ENCODE results near the gene SPTBN5.
A peak's percentile ranks its signal among the peaks of the same experiment; 100 is the strongest.

SPTBN5 gene

DNA sequence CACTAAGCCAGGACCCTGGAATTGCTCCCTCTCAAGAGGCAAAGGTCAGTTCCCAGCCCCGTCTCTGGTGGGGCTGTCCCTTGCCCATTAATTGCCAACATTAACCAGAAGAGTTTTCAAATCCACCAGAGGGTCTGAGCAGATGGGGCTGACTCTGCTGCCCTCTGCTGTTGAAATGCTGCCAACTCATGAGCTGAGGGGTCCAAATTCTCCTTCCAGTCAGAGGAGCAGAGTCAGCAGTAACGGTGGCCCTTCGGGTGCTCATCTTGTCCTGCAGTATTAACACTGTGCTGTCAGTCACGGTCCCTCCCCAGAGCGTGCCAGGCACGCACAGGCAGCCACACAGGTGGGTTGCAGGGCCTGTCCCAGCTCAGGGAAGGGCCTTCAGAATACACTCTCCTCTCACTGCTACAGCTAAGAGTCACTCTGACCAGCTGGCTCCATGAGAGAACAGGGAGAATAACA is 10.7 kb upstream of the SPTBN5 start:
- DNase-seq (ENCODE audit: low read depth in 1 of 2, low spot score in 1 of 2), result peak; percentile 45 to 60

DNA sequence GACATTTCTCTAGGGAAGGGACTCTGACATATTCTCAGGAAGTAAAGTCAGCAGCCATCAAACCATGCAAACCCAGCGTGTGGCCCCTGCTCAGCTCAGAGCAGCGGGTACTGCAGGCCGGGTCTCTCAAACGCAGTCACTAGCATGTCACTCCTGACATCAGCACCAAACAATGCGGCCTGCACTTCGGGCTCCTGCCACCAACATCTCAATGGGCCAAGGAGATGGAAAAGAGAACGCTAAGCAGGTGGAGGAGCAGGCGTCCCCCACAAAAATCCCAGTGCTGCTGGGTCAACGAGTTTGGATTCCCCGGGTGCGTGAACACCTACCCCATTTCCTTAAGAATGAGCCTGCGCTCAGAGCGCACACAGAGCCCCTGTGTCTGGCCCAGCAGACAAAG is 9.9 kb upstream of the SPTBN5 start:
- DNase-seq (ENCODE audit: low read depth in 1 of 2, low spot score in 1 of 2), result no peak

DNA sequence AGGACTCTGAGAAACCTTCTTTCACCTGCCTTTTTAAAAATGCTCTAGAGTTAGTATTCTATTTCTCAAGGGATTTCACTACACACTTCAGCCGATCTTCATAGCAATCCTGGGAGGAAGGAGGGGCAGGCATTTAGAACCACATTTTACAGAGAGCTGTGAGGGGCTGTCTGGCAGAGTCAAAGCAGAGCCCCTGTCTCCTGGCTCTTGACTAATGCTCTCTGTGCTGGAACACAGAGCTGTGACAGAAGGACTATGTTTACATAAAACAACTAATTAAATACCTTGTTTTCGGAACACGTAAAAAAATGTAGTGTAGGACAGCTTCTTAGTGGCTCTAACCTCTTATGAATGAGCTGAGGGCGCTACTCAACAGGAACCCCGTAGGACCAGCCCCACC is 7.6 kb upstream of the SPTBN5 start:
- DNase-seq (ENCODE audit: low read depth in 1 of 2, low spot score in 1 of 2), result no peak

DNA sequence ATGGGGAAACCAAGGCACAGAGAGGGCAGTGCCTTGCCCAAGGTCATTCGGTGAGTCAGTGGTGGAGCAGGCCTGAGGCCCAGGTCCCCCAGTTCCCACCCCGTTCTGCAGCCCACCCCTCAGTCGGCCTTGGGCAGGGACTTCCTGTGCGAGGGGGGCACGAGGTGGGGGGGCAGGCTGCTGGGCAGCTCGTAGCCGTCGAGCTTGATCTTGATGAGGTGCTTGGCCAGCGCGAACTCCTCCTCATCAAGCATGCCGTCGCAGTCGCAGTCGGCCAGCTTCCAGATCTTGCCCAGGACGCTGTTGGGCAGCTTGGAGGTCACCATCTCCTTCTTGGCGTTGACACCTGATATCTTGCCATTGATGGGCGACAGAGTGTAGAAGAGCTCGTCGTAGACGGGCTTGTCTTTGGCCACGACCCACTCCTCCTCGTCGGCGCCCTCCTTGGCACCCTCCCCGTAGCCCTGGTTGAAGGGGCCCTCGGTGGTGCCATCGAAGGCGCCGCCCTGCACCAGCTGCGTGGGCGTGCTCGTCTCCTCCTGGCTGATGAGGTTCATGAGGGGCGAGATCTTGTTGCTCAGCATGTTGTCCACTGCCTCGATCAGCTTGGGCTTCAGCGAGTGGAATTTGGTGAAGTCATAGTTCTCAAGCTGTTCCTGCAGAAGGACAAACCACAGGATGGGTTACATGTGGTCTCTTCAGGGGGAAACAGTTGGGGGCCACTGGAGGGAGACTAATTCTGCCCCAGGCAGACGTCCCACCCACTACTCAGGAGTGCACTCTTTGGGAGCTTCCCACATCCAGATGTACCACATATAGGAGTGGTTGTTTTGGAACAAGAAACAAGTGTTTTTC is 6.9 kb upstream of the SPTBN5 start:
- DNase-seq (ENCODE audit: low read depth in 1 of 2, low spot score in 1 of 2), result no peak

DNA sequence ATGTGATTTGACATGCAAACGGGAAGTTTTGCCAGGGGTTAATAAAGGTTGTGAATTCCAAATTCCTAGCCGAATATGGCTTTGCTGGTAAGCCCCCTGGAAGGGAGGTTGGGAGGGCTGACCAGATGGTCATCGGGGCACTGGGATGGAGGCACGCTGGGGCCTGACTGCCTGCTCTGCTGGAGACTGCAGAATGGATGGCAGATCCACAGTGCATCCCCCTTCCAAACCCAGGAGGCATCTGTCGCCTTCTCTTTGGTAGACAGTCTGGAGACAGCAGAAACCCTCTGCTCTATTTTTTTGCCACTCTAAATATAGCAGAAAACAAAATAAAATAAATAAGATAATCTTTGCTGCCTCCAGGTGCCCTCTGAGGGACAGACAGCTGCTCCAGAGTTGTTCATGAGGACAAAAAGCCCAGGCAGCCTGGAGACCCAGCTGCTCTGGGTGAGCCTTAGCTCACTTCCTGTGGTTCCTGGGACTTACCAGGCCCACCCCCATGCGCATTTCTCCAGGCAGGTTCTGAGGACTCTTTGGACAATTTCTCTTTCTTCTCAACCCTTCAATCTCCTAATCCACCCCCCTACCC is 6.1 kb upstream of the SPTBN5 start:
- DNase-seq (ENCODE audit: low read depth in 1 of 2, low spot score in 1 of 2), result no peak

DNA sequence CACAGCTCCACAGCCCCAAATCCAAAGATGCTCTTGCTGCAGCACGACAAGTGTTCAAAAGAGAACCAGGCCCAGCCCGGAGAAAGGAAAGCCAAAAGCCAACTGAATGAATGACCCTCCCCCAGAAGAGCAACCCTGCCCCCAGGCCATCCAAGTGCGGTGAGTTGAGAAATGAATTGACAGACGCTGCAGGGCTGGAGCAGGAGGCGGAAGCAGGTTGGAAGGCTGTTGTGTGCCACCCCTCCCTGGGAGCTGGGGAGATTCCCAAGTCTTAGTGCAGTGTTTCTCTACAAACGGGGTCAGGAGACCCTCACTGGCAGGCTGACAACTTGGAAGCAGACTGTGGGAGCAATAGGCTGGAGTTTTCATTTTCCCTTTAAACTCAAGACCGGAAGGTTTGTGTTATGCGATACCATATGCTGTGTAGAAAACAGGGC is 3.5 kb upstream of the SPTBN5 start:
- DNase-seq (ENCODE audit: low read depth in 1 of 2, low spot score in 1 of 2), result no peak

DNA sequence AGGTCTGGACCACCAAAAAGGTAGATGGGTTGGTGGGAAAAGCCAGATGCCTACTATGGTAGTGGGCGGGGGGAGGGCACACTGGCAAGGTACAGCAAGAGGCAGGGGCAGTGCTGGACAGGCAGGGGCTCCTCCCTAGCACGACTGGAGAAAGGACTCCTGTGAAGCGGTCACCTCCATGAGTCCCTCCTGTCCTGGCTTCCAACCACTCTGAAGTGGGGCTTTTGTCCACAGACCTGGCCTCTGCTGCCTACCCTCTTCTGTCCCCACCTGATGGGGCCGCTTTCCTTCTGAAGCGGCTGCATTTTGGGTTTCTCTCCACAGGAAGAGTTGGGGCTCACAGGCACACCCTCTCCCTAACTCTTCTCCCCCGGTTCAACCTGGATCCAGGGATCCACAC is 2.7 kb upstream of the SPTBN5 start:
- DNase-seq (ENCODE audit: low read depth in 1 of 2, low spot score in 1 of 2), result no peak

DNA sequence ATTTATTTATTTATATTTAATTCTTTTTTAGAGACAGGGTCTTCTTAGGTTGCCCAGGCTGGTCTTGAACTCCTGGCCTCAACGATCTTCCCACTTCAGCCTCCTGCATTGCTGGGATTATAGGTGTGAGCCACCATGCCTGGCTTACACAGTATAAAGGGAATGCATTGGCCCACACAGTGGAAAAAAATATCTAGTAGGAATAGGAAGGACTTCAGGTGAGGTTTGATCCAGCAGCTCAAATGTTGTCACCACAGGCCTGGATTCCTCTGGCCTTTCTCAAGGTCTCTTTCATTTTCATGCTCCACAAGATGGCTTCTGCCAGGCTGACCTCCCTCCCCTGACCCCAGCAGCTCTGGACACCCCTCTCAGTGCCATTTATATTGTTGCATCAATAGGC is 2.1 kb upstream of the SPTBN5 start:
- DNase-seq (ENCODE audit: low read depth in 1 of 2, low spot score in 1 of 2), result no peak

DNA sequence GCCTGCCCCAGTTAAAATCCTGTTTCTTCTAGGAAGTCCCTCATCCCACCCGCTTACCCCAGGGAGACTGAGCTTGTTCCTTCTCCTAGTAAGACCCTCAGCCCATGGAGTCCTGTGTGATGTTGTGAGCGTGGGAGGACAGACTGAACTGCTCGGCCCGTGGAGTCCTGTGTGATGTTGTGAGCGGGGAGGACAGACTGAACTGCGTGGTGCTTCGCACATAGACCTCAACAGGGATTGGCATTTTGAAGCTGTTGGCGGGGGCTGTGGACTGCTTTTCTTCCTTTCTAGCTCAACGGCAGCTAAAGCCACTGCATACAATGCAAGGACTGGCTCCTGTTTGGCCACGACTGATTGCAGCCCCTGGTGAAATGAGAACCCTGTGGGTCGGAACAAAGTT is 1.6 kb upstream of the SPTBN5 start:
- no peak for DNase-seq (ENCODE audit: low read depth in 1 of 2, low spot score in 1 of 2)

DNA sequence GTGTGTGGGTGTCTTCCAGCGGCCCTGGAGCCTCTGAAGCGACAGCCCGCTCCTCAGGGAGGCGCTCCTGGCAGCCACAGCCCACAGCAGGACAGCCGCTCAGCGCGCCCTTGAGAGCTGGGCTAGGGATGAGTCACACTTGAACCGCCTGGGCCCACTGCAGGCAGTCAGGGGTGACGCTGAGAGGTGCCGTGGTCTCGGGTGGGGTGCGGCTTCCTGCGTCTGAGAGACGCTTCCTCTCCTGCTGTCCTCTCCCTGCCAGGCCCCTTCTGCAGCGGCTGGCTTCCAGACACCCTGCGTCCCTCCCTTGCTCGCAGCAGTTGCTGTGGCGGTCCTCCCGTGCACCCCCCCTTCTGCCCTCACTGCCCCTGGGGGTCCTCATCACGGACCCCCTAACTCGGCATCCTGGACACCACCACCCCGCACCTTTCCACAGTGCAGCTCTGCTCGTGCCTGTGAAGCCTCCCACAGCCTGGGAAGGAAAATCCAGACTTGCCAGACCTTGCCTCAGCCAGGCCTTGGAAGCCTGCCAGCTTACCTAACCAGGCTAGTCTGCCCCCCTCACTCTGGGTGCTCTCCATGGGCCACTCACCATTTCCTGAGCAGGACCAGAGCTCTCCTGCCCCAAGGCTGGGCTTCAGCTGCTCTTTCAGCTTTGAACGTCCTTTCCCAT is 1.1 kb upstream of the SPTBN5 start:
- peak; percentile 28 to 60 for DNase-seq (ENCODE audit: low read depth in 1 of 2, low spot score in 1 of 2)

DNA sequence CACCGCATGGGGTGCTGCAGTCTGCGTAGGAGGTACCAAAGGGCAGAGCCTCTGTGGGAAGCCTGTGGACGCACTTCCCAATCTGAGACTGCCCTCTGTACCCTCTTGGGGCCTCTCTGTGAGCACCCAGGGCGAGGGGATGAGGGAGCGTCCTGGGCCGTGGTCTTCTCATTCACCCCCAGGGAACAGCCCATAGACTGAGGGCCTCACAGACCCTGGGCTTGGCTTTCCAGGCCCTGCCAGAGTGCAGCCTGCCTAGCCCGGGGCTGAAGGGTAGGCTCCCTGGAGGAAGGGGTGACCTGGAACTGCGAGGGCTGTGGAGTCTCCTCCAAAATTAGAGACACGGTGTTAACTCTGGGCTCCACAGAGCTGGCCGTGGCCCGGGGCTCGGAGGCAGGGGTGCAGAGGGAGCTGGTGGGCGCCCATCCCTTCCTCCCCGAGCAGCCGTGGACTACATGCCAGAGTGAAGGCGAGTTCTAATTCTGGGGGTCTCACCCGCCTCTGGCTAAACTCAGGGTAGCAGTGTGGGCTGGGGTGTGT is 468 bp upstream of the SPTBN5 start:
- no peak for DNase-seq (ENCODE audit: low read depth in 1 of 2, low spot score in 1 of 2)

DNA sequence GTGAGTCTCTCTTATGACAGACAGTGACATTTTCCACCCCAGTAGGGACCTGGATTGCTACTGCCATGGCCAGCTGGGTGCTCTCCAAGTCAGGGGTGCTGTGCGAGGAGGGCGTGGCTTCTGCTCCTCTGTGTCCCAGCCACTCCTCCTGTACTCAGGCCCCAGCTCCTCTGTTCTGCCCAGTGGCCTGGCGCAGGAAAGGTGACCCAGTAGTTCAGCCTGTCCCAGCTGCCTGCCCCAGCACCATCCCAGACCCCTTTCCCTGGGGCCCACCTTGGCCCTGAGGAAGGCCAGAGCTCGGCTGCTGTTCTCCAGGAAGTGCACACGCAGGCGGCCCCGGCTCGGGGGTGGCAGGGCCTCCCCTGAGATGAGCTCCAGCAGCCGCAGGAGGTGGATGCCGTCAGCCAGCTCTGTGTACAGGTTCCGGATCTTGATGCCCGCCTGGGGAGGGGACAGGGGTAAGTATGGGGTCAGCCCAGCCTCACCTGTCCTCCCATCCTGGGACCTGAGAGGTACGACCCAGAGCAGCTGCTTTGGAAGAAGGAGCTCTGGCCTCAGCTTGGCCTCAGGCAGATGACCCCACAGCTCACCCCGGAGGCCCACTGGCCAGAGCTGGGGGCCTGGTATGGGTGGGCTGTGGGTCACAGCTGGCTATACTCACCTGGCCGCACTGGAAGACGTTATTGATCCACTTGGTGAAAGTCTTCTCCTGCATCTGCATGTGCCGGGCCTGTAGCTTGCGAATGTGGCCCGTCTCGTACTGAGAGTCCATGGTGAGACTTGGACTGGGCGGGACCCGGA is 1.0 kb downstream of the SPTBN5 start:
- no peak for DNase-seq (ENCODE audit: low read depth in 1 of 2, low spot score in 1 of 2)

DNA sequence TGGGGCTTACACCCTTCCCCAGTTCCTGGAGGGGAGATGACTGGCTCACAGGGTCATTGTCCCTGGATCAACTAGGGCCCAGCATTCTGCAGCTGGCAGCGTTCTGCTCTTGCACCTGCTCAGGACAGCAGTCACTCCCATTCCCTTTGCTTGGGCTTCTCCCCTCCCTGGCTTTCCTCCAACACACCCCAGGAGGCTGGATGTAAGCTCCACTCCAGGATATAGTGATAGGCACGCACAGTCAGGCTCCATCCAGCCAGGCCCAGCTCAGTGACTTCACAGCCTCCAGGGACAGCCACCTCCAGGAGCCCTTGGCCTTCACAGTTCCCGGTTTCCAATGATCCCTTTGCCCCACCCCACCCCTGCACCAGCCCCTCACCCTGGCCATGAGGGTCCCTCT is 1.9 kb downstream of the SPTBN5 start:
- no peak for DNase-seq (ENCODE audit: low read depth in 1 of 2, low spot score in 1 of 2)

DNA sequence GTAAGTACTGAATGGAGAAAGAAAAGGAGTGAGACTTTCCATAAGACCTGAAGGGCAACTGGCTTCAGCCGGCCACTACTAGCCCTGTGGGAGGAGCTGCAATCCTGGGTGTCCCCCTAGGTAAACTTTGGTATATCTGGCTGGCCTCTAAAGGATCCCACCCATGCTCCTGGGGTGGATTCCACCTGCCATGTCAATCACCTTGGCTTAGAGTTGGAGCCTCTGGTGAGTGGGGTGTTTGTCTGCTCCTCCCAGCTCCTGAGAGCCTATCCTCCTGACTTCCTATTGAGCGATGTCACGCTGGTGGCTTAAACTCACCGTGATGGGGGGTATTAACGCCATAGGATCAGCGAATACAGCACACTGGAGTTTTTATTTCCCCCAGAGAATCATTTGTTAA is 2.6 kb downstream of the SPTBN5 start:
- DNase-seq (ENCODE audit: low read depth in 1 of 2, low spot score in 1 of 2), result no peak

DNA sequence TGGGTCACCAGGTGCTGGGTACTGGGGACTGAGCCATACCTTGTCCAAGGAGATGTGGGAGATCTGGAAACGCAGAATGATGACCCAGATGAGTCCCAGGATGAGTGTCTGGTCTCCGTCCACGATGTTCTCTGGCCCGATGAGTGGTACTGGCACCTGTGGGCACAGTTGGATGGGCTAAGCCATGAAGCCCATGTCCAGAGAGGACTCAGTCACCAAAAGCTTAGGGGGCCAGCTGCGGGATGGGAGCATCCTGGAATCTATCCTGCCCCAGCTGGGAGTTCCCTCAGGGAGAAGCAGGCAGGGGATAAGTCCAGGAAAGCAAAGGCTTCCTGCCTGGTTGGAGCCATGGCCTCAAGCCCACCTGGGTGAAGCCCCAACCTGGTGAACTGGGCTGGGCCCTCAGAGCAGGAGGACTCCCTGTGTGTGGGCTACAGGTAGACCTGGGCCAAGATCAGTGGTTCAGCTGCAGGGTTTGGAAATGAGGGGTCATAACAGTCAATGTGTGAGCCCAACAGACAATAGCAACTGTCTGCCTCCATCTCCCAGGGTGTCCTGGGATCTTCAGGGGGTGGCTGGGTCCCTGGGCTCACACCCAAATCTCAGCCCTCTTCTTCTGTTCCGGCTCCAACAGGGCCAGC is 3.7 kb downstream of the SPTBN5 start:
- DNase-seq (ENCODE audit: low read depth in 1 of 2, low spot score in 1 of 2), result no peak

DNA sequence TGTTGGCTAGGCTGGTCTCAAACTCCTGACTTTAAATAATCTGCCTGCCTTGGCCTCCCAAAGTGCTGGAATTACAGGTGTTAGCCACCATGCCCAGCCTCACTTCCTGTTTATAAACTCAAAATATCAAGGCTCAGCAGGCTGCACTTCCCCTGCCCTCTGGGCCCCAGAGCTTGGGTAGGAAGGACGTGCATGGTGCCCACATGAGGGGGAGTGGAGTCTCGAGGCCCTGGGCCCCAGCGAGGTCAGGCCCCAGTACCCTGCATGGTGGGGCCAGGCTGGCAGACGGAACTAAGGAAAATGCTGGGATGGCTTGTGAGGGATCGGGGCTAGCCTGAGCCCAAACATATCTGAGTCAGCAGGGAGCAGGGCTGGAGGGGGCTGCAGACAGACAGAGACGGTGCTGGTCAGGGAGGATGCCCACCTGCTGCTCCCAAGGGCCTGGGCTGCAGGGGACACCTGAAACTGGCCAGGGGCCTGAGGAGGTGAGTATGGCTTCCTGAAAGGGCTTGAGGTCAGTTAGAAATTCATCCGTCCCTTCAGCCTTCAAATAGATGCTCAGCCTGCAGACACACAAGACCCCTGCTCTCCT is 5.1 kb downstream of the SPTBN5 start:
- DNase-seq (ENCODE audit: low read depth in 1 of 2, low spot score in 1 of 2), result no peak

DNA sequence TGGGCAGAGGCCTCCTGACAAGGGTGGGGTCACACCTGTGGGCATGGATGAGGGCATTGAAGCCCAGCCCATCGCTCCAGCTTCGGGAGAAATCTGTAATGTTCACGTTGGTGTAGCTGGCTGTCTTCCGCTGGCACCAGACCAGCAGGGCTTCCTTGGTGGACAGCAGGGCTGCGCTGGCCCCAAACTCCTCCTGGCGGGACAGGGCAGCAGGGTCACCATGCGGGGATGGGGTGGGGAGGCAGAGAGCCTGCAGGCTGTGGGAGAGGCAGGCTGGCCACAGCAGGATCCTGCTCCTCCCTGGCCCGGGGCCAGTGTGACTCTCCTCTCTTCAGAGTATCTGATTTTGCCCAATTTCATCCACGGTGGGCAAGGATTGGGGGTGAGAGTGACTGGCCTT is 6.0 kb downstream of the SPTBN5 start:
- no peak for DNase-seq (ENCODE audit: low read depth in 1 of 2, low spot score in 1 of 2)

DNA sequence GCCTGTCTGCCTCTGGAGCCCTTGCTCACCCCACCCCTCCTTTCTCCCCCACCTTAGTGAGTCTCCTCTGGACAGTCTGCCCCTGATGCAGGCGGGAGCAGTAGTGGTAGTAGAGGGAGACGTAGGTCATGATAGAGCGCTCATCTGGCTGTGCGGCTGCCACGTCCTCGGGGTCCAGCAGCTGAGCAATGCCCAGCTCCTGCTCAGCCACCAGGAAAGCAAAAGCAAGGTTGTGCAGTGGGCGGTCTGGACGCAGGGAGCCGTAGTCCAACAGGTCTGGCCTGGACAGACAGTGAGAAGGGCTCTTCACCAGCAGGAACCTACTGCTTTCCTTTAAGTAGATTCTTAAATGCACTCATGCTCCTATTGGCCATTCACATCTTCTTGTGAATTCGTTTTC is 6.7 kb downstream of the SPTBN5 start:
- no peak for DNase-seq (ENCODE audit: low read depth in 1 of 2, low spot score in 1 of 2)

DNA sequence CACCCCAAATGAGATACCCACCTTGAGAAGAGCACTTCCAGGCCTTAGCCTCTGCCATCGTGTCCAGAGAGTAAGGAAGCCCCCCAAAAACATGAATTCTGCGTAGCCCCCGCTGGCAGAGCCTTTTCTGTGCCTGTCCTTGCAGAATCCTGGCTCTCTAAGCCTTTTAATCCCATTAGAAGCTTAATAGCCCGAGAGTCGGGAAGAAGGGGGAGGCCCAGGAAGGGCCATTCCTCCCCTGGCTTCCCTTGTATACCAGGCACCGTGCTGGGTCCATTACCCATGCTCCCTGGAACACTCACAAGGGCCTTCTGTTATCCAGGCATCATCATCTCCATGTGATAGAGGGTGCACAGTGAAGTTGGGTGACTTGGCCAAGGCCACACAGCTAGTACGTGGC is 7.1 kb downstream of the SPTBN5 start:
- DNase-seq (ENCODE audit: low read depth in 1 of 2, low spot score in 1 of 2), result no peak

DNA sequence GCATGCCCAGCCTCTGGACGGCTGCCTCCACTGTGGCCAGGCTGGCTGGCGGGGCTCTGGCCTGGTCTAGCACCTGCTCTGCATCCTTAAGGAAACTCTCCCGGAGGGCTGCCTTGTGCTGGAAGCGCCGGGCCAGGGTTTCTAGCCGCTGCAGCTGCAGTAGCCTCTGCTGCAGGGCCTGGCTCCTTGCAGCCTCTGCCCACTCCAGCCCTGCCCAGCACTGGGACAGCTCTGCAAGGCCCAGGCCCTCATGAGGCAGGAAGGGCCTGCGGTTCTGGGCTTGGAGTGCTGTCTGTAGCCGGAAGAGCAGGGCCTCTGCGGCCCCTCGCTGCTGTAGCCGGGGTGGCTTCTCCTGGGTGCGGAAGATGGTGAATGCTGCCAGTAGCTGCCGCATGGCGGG is 8.0 kb downstream of the SPTBN5 start:
- DNase-seq (ENCODE audit: low read depth in 1 of 2, low spot score in 1 of 2), result no peak
